NB4 (cell line): Measurements from ENCODE around the gene ABHD12.
A peak's percentile ranks its signal among the peaks of the same experiment; 100 is the strongest.

ENCODE experiments used
- DNase-seq: peaks from one replicate; pipeline ENCODE4 v3.0.0; 2010; ENCODE audit warnings: low read depth
- H3K4me3 ChIP-seq: one replicate; pipeline ENCODE4 v1.5.1; 2011; ENCODE audit warnings: mild to moderate bottlenecking, low read depth, low read length, moderate library complexity
- MYC ChIP-seq: IDR thresholded peaks from 2 replicates; pipeline ENCODE4 v1.6.1; 2011; ENCODE audit warnings: low read depth, low read length
- POLR2A ChIP-seq: IDR thresholded peaks from 2 replicates; pipeline ENCODE4 v1.6.1; 2011; ENCODE audit warnings: mild to moderate bottlenecking; ENCODE audit not compliant: insufficient read length; ENCODE audit errors: extremely low read depth
- TF ChIP-seq, protein P1 (sequence below): IDR thresholded peaks from 2 replicates; pipeline ENCODE4 v1.6.1; 2011; ENCODE audit warnings: low read depth, low read length
- TF ChIP-seq, protein P2 (sequence below): IDR thresholded peaks from one replicate; pipeline ENCODE4 v1.5.1; 2012; ENCODE audit warnings: low read depth, low read length

Gene ABHD12

DNA sequence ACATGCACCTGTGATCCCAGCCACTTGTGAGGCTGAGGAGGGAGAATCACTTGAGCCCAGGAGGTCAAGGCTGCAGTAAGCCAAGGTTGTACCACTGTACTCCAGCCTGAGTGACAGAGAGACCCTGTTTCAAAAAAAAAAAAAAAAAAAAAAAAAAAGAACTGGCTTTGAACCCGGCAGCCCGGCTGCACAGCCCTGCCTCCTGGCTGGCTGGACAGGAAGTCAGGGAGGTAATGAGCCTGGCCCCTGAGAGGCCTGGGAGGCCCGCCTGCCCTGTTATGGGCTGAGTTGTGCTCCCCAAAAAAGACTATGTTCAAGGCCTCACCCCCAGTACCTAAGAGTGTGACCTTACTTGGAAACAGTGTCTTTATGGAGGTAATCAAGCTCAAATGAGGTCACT lies 65.6 kb downstream of the ABHD12 start:
- no peak overlapping the region for H3K4me3 ChIP-seq
- no peak for DNase-seq
- TF ChIP-seq MYC, result no peak
- TF ChIP-seq, protein P1, sequence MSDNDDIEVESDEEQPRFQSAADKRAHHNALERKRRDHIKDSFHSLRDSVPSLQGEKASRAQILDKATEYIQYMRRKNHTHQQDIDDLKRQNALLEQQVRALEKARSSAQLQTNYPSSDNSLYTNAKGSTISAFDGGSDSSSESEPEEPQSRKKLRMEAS, result no peak
- no peak for TF ChIP-seq POLR2A
- TF ChIP-seq, protein P2, sequence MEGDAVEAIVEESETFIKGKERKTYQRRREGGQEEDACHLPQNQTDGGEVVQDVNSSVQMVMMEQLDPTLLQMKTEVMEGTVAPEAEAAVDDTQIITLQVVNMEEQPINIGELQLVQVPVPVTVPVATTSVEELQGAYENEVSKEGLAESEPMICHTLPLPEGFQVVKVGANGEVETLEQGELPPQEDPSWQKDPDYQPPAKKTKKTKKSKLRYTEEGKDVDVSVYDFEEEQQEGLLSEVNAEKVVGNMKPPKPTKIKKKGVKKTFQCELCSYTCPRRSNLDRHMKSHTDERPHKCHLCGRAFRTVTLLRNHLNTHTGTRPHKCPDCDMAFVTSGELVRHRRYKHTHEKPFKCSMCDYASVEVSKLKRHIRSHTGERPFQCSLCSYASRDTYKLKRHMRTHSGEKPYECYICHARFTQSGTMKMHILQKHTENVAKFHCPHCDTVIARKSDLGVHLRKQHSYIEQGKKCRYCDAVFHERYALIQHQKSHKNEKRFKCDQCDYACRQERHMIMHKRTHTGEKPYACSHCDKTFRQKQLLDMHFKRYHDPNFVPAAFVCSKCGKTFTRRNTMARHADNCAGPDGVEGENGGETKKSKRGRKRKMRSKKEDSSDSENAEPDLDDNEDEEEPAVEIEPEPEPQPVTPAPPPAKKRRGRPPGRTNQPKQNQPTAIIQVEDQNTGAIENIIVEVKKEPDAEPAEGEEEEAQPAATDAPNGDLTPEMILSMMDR, result no peak

DNA sequence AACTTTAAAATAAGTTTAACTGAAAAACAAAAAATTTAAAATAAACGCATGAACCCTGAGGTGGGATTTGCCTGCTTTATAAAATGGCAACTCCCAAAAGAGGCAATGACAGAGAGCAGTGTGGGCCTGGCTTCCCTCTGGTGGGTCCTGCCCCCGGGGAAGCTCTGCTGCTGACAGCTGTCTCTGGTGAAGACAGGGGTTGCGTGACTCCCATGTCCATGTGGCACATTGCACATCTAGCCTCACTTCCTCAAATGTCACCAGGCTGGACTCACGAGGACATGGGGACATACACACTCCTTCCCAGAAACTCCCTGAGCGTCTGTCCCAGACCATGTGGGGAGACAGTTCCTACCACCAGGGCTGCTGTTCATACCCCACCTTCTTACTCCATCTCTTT lies 66.2 kb downstream of the ABHD12 start:
- DNase-seq, result peak; percentile 88
- H3K4me3 ChIP-seq, result no peak overlapping the region
- TF ChIP-seq, protein P1, result peak; percentile 92
- TF ChIP-seq MYC, result peak; percentile 73
- TF ChIP-seq POLR2A, result no peak

DNA sequence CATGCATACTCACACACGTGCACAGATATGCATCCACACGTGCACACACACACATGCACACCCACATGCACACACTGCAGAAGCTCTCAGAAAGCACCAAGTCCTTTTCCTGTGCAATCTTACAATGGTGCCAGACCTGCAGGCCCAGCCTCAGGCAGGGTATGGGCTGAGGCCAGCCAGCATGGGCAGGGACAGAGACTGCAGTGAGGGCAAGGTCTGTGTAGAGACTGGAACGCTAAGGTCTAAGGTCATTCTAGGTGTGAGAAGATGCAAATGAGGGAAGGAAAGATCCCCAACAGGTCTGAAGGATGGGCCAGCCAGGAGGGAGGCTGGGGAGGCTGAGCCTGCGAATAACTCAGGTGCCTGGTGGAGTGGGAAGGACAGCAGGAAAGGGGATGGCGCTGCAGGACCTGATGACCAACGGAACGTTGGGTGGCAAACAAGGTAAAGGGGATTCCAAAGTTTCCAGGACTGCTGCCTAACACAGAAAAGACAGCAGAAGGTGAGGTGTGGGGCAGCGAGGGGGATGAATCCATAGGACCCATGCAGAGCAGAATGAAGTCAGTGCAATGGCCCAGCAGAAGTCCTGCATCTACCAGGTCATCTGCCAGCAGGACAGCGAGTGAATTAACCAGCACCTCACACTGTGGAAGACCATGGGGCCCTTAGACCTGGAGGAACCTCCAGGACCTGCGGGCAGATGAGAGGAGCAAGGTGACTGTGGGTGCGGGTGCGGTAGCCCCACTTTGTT lies 67.0 kb downstream of the ABHD12 start:
- H3K4me3 ChIP-seq, result no peak overlapping the region
- TF ChIP-seq, protein P1, result no peak
- TF ChIP-seq POLR2A (no peak), MYC (no peak)
- TF ChIP-seq, protein P2, result no peak
- no peak for DNase-seq

DNA sequence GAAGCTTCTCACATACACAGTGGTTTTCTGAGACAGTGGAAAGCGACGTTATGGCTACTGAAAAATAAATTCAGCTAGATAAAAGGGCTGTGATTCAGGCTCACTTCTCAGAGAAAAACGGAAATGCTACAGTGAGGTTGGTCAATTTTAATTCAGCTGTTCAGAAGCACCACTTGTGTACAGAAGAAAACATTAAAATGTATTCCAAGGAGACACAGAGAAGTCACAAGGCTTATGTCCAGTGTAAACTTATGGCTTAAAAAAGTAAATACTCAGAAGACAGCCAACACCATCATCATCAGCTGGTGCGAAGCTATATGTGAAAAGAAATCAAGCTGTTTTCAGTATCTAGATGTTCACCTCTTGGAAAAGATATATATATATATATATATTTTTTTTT lies 68.6 kb downstream of the ABHD12 start:
- TF ChIP-seq, protein P2, result no peak
- no peak for TF ChIP-seq MYC
- TF ChIP-seq, protein P1, result no peak
- TF ChIP-seq POLR2A, result no peak
- H3K4me3 ChIP-seq, result no peak overlapping the region
- DNase-seq, result no peak

DNA sequence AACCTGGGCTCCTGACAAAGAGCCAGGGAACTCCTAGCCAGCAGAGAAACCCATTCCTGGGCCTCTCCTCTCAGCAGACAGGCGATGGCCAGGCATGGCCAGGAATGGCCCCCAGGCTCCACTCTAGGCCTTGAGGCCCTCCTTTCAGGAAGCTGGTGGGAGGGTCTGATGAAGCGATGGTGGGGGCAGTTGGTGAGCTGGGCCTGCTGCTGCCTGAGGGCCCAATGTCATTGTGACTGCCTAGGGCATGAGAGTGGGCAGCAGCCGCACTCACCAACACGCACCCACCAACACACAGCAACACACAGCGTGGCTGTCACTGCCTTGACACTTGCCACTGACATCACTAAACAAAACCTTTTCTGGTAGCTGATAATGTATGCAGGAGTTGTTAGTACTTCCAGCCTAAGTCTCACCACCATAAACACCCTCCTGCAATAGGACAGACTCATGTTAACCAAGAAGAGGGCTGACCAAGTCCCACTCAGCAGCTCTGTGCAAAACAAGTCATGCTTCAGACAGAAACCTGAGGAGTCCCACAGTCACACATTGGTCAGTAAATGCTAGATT lies 69.3 kb downstream of the ABHD12 start:
- H3K4me3 ChIP-seq, result no peak overlapping the region
- no peak for DNase-seq
- TF ChIP-seq, protein P2, result no peak
- TF ChIP-seq, protein P1, result no peak
- no peak for TF ChIP-seq POLR2A

DNA sequence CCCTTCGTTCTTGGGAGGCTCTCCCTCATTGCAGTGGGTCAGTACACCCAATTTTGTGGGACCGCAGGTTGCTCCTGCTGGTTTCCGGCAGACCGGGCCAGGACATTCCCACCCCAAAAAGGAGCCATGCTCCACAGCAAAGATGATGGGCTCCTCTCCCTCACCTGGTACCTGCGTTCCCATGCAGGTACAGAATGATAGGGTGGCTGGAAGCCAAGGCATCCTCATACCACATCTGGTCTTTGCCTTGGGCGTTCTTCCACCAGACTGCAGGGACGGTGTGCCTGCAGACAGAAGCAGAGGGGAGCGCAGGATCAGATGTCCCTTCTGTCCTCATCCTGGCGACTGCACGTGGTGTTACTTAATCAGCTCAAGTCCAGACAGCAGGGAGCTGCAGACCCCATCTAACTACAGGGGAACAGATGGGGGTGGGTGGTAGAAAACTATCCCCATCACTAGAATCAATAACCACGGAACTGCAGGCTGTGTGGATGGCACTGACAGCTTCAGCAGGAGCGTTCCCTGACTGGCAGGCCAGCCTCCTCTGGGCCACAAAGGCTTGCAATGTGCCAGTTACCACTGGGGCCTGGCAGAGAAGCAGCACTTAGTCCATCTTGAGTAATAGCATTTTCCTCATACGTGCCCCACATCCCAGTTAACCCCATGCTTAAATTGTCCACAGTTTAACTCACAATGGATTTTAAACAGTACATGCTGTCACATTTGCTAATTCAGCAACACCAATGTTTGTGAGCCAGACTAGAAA lies 70.4 kb downstream of the ABHD12 start:
- TF ChIP-seq POLR2A (no peak), MYC (no peak)
- TF ChIP-seq, protein P1, result no peak
- DNase-seq, result no peak
- H3K4me3 ChIP-seq, result no peak overlapping the region
